ENCODE results near the gene TMEM190. TPM values are rescaled to one million over a fixed set of nuclear protein-coding genes. Genes with fewer than 3 reads are reported as not detected.
"Not testable (repeated sequence)": the region's sequence is repeated elsewhere in the genome, so short reads cannot be mapped to it uniquely, and the experiment has no call there.

Gene TMEM190
- total RNA-seq, 4 donors from 2014 or later: not detected

GRCh38 chr19:55410168-55410567 lies 33.5 kb downstream of the TMEM190 start:
- H3K4me3 ChIP-seq: no peak overlapping the region
- 67 to 83% methylated on average over 1 of the region's 2 CpGs for WGBS, 2 donors (ENCODE audit: low coverage in 1 of 2)
- no peaks in the 10 kb centered on the region for H3K9me3 ChIP-seq
- no peak for TF ChIP-seq CTCF (IDR thresholded peaks at IDR 0.05)
- no peak for TF ChIP-seq POLR2A (IDR thresholded peaks at IDR 0.05)
- no peaks in the 10 kb centered on the region for H3K27me3 ChIP-seq
- no peak overlapping the region for H3K27ac ChIP-seq
- no peak for ATAC-seq
- H3K4me1 ChIP-seq: peaks cover 0 to 22% (median 16%) of the 10 kb centered on the region in 3 donors
- H3K36me3 ChIP-seq: peaks cover 0 to 12% of the 10 kb centered on the region in 2 donors

DNA sequence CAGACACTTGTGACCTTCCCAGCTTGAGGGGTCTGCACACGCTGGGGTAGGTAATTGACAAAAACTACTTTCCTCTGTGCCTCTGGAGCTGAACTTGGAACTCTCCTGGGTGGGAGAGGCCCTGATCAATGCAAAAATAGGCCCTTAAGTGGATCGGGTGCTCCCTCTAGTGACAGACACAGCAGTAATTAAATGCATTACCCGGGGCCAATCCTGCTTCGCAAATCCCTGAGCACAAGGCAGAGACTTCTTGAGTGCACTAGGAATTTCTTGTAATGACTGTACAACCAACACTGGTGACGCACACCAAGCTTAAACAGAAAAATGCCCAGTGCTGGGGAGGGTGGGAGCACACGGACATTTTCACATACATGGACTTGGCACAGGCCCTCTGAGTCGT lies 41.6 kb downstream of the TMEM190 start:
- Histone ChIP-seq H3K9me3 (no peaks in the 10 kb centered on the region), H3K4me1 (no peaks in the 10 kb centered on the region), H3K27me3 (peaks cover 27% of the 10 kb centered on the region), H3K4me3 (no peak overlapping the region), H3K36me3 (no peaks in the 10 kb centered on the region), H3K27ac (no peak overlapping the region)
- TF ChIP-seq EP300 (IDR thresholded peaks at IDR 0.05) (no peak), CTCF (IDR thresholded peaks at IDR 0.05) (peak in 3 of 4 experiments; percentile 59 to 67 (median 60))
- WGBS, 2 donors (ENCODE audit: low coverage in 1 of 2): no CpG with 5 or more reads among the region's 7 CpGs
- ATAC-seq: peak; percentile 58

GRCh38 chr19:55419103-55419502 lies 42.5 kb downstream of the TMEM190 start:
- H3K4me1 ChIP-seq: no peaks in the 10 kb centered on the region
- peaks cover 33% of the 10 kb centered on the region for H3K27me3 ChIP-seq
- no peak for ATAC-seq
- no peak for TF ChIP-seq EP300 (IDR thresholded peaks at IDR 0.05)
- TF ChIP-seq POLR2AphosphoS5 (IDR thresholded peaks at IDR 0.05): no peak
- TF ChIP-seq CTCF (IDR thresholded peaks at IDR 0.05): no peak
- TF ChIP-seq POLR2A (IDR thresholded peaks at IDR 0.05): no peak
- no peaks in the 10 kb centered on the region for H3K9me3 ChIP-seq
- H3K4me3 ChIP-seq: no peak overlapping the region
- H3K27ac ChIP-seq: no peak overlapping the region
- 42 to 43% methylated on average over 2 of the region's 5 CpGs for WGBS, 2 donors (ENCODE audit: low coverage in 1 of 2)
- H3K36me3 ChIP-seq: no peaks in the 10 kb centered on the region

GRCh38 chr19:55419624-55420236 lies 43.1 kb downstream of the TMEM190 start:
- H3K4me3 ChIP-seq: no peak overlapping the region
- ATAC-seq: no peak
- no peaks in the 10 kb centered on the region for H3K9me3 ChIP-seq
- peaks cover 40% of the 10 kb centered on the region for H3K27me3 ChIP-seq
- TF ChIP-seq CTCF (IDR thresholded peaks at IDR 0.05): no peak
- no peaks in the 10 kb centered on the region for H3K36me3 ChIP-seq
- no peak overlapping the region for H3K27ac ChIP-seq
- WGBS, 2 donors (ENCODE audit: low coverage in 1 of 2): 33 to 80% methylated on average over 1 to 2 of the region's 5 CpGs
- no peaks in the 10 kb centered on the region for H3K4me1 ChIP-seq

DNA sequence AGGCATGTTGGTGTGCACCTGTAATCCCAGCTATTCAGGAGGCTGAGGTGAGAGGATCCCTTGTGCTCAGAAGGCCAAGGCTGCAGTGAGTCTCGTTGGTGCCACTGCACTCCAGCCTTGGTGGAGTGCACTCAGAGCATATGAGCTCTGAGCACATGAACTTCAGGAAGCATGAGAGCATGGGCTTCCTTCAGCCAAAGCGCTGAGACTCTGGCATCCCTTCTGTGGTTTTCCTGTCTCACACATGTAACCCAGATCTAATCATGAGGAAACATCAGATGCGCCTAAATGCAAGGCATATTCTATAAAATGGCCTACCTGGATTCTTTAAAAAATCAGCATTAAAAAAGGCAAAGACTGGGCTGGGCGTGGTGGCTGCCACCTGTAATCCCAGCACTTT lies 44.7 kb downstream of the TMEM190 start:
- H3K27ac ChIP-seq, ATAC-seq, H3K9me3 ChIP-seq, H3K4me1 ChIP-seq, H3K36me3 ChIP-seq, H3K4me3 ChIP-seq: not testable (repeated sequence)
- 55 to 73% methylated on average over 3 to 4 of the region's 4 CpGs for WGBS, 2 donors (ENCODE audit: low coverage in 1 of 2)
- peaks cover 53% of the 10 kb centered on the region for H3K27me3 ChIP-seq

Measured in gastroesophageal sphincter (tissue), 4 donors.